GM12878 (cell line): ENCODE measurements around the gene SCNM1. TPM values are rescaled to one million over a fixed set of nuclear protein-coding genes. Genes with fewer than 3 reads are reported as not detected.

ENCODE experiments used
- ATAC-seq: fragments of 200-7000 bp; cut with Tn5 transposase; 3 replicates; pipeline ENCODE4 v1.9.1; 2020; ENCODE audit warnings: mild to moderate bottlenecking, moderate library complexity
- BruUV-seq: library from RNA; stranded (reverse); fragments of 400-500 nt; replicated peaks from 2 replicates; lab custom pipeline; 2021; lab: Mats Ljungman, UMichigan
- CTCF ChIA-PET: fragments of 300-600 bp; sonication (Branson Sonifier 250); formaldehyde crosslinking; extraction: SDS; loops from one replicate; lab custom pipeline; 2021; ENCODE audit warnings: inconsistent platforms; lab: Yijun Ruan, JAX
- POLR2A ChIA-PET: fragments of 350-600 bp; formaldehyde crosslinking; extraction: SDS; loops from one replicate; lab custom pipeline; 2021; ENCODE audit warnings: inconsistent platforms; lab: Charles Lee
- RAD21 ChIA-PET: fragments of 300-600 bp; sonication (Branson Sonifier 250); formaldehyde crosslinking; loops from one replicate; lab custom pipeline; 2023; ENCODE audit warnings: antibody characterized with exemption; ENCODE audit not compliant: unreplicated experiment; lab: Charles Lee
- SMC1A ChIA-PET: fragments of 300-600 bp; sonication (Branson Sonifier 250); formaldehyde crosslinking; loops from one replicate; lab custom pipeline; 2023; ENCODE audit not compliant: unreplicated experiment, uncharacterized antibody; lab: Charles Lee
- DNase-seq: peaks from one replicate; pipeline ENCODE4 v3.0.0-alpha.2; 2011; ENCODE audit warnings: low read depth, low spot score
- FAIRE-seq: peaks from 3 replicates; lab custom pipeline; 2011; peaks lifted over from hg19 to GRCh38; lab: Jason Lieb, UNC
- H2AFZ ChIP-seq: 2 replicates; pipeline ENCODE4 v1.6.0; 2011; ENCODE audit warnings: low read depth, low read length, control low read depth; ENCODE audit not compliant: control insufficient read depth
- H3K27ac ChIP-seq: 2 replicates; pipeline ENCODE4 v1.5.1; 2011; ENCODE audit warnings: control low read depth; ENCODE audit not compliant: control insufficient read depth, insufficient read depth
- H3K27me3 ChIP-seq, 2 experiments: replicated peaks in 1 of 2; 2 replicates each; pipeline versions ENCODE4 v1.6.0 to v1.6.1; 2011; ENCODE audit warnings: low read length in 1 of 2; ENCODE audit not compliant: control insufficient read depth in 2 of 2, insufficient read depth in 2 of 2
- H3K36me3 ChIP-seq, 2 experiments: 2 replicates each; pipeline ENCODE4 v1.5.1; 2011; ENCODE audit warnings: low read length in 1 of 2; ENCODE audit not compliant: control insufficient read depth in 2 of 2, insufficient read depth in 2 of 2
- H3K4me1 ChIP-seq: 2 replicates; pipeline ENCODE4 v1.6.1; 2011; ENCODE audit warnings: mild to moderate bottlenecking, low read length, moderate library complexity, mixed read lengths; ENCODE audit not compliant: control insufficient read depth, insufficient read depth
- H3K4me2 ChIP-seq: 2 replicates; pipeline ENCODE4 v1.6.0; 2011; ENCODE audit warnings: control low read depth; ENCODE audit not compliant: control insufficient read depth, insufficient read depth
- H3K4me3 ChIP-seq: fragments of 200-600 bp; sonication (generic); 2 replicates; pipeline ENCODE4 v1.5.1; 2016
- H3K79me2 ChIP-seq: 2 replicates; pipeline ENCODE4 v1.6.0; 2011; ENCODE audit warnings: low read length; ENCODE audit not compliant: control insufficient read depth, insufficient read depth
- H3K9ac ChIP-seq: 2 replicates; pipeline ENCODE4 v1.8.0; 2011; ENCODE audit warnings: low read length, control low read depth, mixed read lengths; ENCODE audit not compliant: control insufficient read depth, insufficient read depth
- H3K9me3 ChIP-seq: replicated peaks from 3 replicates; pipeline ENCODE4 v1.5.1; 2011; ENCODE audit warnings: mild to moderate bottlenecking, low read length; ENCODE audit not compliant: control insufficient read depth, insufficient read depth
- H4K20me1 ChIP-seq: 2 replicates; pipeline ENCODE4 v1.6.0; 2011; ENCODE audit not compliant: control insufficient read depth, insufficient read depth
- CHD2 ChIP-seq: IDR thresholded peaks from 2 replicates; pipeline ENCODE4 v1.6.1; 2011; ENCODE audit warnings: low read depth, low read length, improper control_type of control experiment, borderline replicate concordance
- CREM ChIP-seq: IDR thresholded peaks from 2 replicates; pipeline ENCODE4 v1.6.1; 2014; ENCODE audit warnings: antibody characterized with exemption, low read depth
- HDAC2 ChIP-seq: fragments of 200-600 bp; sonication (generic); IDR thresholded peaks from 2 replicates; pipeline ENCODE4 v1.6.1; 2017
- RBBP5 ChIP-seq: fragments of 200-600 bp; sonication (generic); conservative IDR thresholded peaks from 2 replicates; pipeline ENCODE4 v1.6.1; 2016
- SMC3 ChIP-seq: IDR thresholded peaks from 2 replicates; pipeline ENCODE4 v1.6.1; 2011; ENCODE audit warnings: low read length, improper control_type of control experiment, borderline replicate concordance
- SUPT20H ChIP-seq: IDR thresholded peaks from 2 replicates; pipeline ENCODE4 v1.6.1; 2011; ENCODE audit warnings: low read depth, mild to moderate bottlenecking, low read length, moderate library complexity, borderline replicate concordance; ENCODE audit not compliant: control insufficient read depth
- TARDBP ChIP-seq: IDR thresholded peaks from 2 replicates; pipeline ENCODE4 v1.6.1; 2016; ENCODE audit warnings: borderline replicate concordance
- ZNF274 ChIP-seq: IDR thresholded peaks from one replicate; pipeline ENCODE4 v1.8.0; 2011; ENCODE audit not compliant: insufficient read length, insufficient read depth
- WGBS: methylation state at CpG from one replicate; pipeline ENCODE4 v1.1.6; 2016; ENCODE audit warnings: low lambda C conversion rate; ENCODE audit not compliant: insufficient replicate concordance, insufficient coverage; ENCODE audit errors: missing lambda C conversion rate; 5-methylcytosine and 5-hydroxymethylcytosine counted together
- in situ Hi-C: fragments of 300-500 bp; cut with MboI; formaldehyde crosslinking; loops from 9 replicates; pipeline ENCODE4 v1.14.3; 2018; ENCODE audit warnings: mixed read lengths
- intact Hi-C: fragments of 100-400 bp; cut with micrococcal nuclease; formaldehyde crosslinking; loops from one replicate; pipeline ENCODE4 v1.14.2; 2022; ENCODE audit not compliant: unreplicated experiment
- polyA plus RNA-seq, 11 experiments: library from polyadenylated mRNA; depleted of rRNA in 4 of 11; unstranded in 6 of 11; stranded (reverse) in 5 of 11; fragments of >200 nt; fragmentation: Nextera tagmentation in 4 of 11; fragmentation: Illumina TruSeq in 1 of 11; extraction: Ambion mirVana in 4 of 11; extraction: Trizol in 1 of 11; gene quantifications; 1 replicate in 1 of 11; 2 replicates in 10 of 11; pipeline versions ENCODE4 v1.2.1 to v1.2.3, GENCODE V29; 2011 to 2016; ENCODE audit warnings: inconsistent platforms in 2 of 11, missing spikeins in 2 of 11, low read depth in 1 of 11
- total RNA-seq, 4 experiments: library from RNA; depleted of rRNA in 3 of 4; stranded (reverse); fragments of >200 nt in 3 of 4; fragmentation: Illumina TruSeq in 1 of 4; extraction: Trizol in 1 of 4; gene quantifications; 2 replicates each; pipeline versions ENCODE4 v1.2.1 to v1.2.3, GENCODE V29; 2013 to 2021
- TF ChIP-seq, protein P1 (sequence below), 3 experiments: IDR thresholded peaks in 2 of 3; conservative IDR thresholded peaks in 1 of 3; 2 replicates each; pipeline ENCODE4 v1.5.1; 2011; ENCODE audit warnings: low read depth in 3 of 3, low read length in 3 of 3, mild to moderate bottlenecking in 3 of 3, control low read depth in 2 of 3, moderate library complexity in 2 of 3, inconsistent platforms in 1 of 3, mixed read lengths in 1 of 3; ENCODE audit not compliant: control insufficient read depth in 2 of 3, insufficient read depth in 1 of 3; ENCODE audit errors: extremely low read depth in 1 of 3
- TF ChIP-seq, protein P2 (sequence below): fragments of 450-650 bp; formaldehyde crosslinking; IDR thresholded peaks from 2 replicates; pipeline ENCODE4 v1.5.0; 2022; ENCODE audit warnings: mild to moderate bottlenecking, missing genetic modification characterization

Gene SCNM1
- total and polyA plus RNA-seq, 10 of the 15 experiments (the other 5 are each of a cell fraction or from before 2014, with no cell fraction given): 25.8 to 207 (median 76.9) TPM

DNA sequence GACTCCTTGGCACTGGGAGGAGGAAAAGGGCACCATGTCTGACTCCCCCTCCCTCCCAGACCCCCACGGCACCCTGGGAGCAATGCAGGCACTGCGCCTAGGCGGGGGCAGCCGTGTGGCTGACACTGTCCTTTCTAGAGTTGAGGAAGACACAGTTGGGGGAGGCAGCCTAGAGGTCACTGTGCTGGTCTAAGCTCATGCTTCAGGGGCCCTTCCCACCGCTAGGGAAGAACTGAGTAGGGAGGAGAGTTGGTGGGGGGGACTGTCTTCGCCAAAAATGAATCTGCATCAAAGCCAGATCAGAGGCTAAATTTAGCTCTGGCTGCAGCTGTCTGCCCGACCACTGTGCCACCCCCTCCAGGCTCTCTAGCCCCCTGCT lies 22.9 kb upstream of the SCNM1 start:
- ATAC-seq (no peak), DNase-seq (no peak), FAIRE-seq (no peak)
- Histone ChIP-seq H3K36me3 (no peaks in the 10 kb centered on the region), H2AFZ (no peak overlapping the region), H3K27ac (no peak overlapping the region), H3K9ac (no peak overlapping the region), H3K27me3 (peaks cover 0 to 8% of the 10 kb centered on the region in 2 experiments), H3K9me3 (no peaks in the 10 kb centered on the region), H4K20me1 (no peaks in the 10 kb centered on the region; the same call in 1 of the 2 replicates), H3K4me3 (no peak overlapping the region), H3K4me2 (no peak overlapping the region), H3K4me1 (no peaks in the 10 kb centered on the region; the same call in 1 of the 2 replicates), H3K79me2 (no peaks in the 10 kb centered on the region)
- CTCF ChIA-PET: interaction anchor here (0.6 to 3.2 kb wide), 3 partner anchors 11 to 97 kb away, joined by 4 to 16 read pairs (median 6); no protein-coding TSS in a partner anchor
- WGBS: 31% methylated on average over 7 of the region's 7 CpGs
- in situ Hi-C loops (no loop called here), intact Hi-C loops (no loop called here)
- no TSS peak for BruUV-seq
- RAD21 ChIA-PET: interaction anchor here (2.7 kb wide), 1 partner anchor 12 kb away, joined by 13 read pairs; no protein-coding TSS in a partner anchor
- SMC1A ChIA-PET: interaction anchor here (1.3 kb wide), 1 partner anchor 43 kb away, joined by 3 read pairs; no protein-coding TSS in a partner anchor
- POLR2A ChIA-PET: interaction anchor here (0.6 kb wide), 1 partner anchor 52 kb away, joined by 4 read pairs; no protein-coding TSS in a partner anchor
- TF ChIP-seq, protein P1, sequence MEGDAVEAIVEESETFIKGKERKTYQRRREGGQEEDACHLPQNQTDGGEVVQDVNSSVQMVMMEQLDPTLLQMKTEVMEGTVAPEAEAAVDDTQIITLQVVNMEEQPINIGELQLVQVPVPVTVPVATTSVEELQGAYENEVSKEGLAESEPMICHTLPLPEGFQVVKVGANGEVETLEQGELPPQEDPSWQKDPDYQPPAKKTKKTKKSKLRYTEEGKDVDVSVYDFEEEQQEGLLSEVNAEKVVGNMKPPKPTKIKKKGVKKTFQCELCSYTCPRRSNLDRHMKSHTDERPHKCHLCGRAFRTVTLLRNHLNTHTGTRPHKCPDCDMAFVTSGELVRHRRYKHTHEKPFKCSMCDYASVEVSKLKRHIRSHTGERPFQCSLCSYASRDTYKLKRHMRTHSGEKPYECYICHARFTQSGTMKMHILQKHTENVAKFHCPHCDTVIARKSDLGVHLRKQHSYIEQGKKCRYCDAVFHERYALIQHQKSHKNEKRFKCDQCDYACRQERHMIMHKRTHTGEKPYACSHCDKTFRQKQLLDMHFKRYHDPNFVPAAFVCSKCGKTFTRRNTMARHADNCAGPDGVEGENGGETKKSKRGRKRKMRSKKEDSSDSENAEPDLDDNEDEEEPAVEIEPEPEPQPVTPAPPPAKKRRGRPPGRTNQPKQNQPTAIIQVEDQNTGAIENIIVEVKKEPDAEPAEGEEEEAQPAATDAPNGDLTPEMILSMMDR (IDR thresholded peaks at IDR 0.05 in 2 of 3, conservative IDR thresholded peaks at IDR 0.05 in 1 of 3; ENCODE audit: control insufficient read depth in 2 of 3, extremely low read depth in 1 of 3, insufficient read depth in 1 of 3, low read depth in 3 of 3, low read length in 3 of 3): no peak

DNA sequence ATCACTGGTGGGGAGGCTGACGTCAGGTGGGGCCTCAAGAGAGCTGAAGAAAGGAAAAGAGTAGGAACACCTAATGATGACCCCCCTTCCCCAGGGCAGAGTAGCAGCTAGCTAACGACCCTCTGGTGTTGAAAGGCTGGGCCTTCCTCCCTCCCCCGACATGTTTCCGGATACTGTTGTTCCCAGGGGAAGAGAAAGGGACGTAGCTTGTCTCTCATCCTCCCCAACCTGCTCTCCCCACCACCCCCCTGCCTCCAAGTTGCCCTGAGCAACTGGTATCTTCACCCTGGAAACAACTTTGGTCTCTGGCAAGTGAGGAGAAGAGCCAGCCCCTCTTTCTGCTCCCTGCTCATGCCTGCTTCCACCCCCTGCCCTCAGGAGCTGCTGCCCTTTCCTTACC lies 22.0 kb upstream of the SCNM1 start:
- in situ Hi-C loops: no loop called here

More for the DNA sequence above, 22.0 kb upstream of the SCNM1 start:
- FAIRE-seq (no peak), DNase-seq (no peak), ATAC-seq (no peak)
- Histone ChIP-seq H3K27me3 (peaks cover 0 to 8% of the 10 kb centered on the region in 2 experiments), H3K27ac (no peak overlapping the region), H2AFZ (no peak overlapping the region), H3K4me1 (no peaks in the 10 kb centered on the region; the same call in 1 of the 2 replicates), H3K9ac (no peak overlapping the region), H3K4me3 (no peak overlapping the region), H3K9me3 (no peaks in the 10 kb centered on the region), H3K36me3 (no peaks in the 10 kb centered on the region), H3K4me2 (no peak overlapping the region), H4K20me1 (no peaks in the 10 kb centered on the region; the same call in 1 of the 2 replicates)
- BruUV-seq: no TSS peak
- CTCF ChIA-PET: interaction anchor here (1.3 to 3.2 kb wide), 2 partner anchors 11 to 44 kb away, joined by 6 to 16 read pairs; no protein-coding TSS in a partner anchor
- intact Hi-C loops: no loop called here
- SMC1A ChIA-PET: interaction anchor here (0.8 kb wide), 1 partner anchor 44 kb away, joined by 3 read pairs; no protein-coding TSS in a partner anchor
- 0% methylated on average over 5 of the region's 5 CpGs for WGBS
- POLR2A ChIA-PET: interaction anchor here (0.6 to 0.8 kb wide), 3 partner anchors 65 to 164 kb away, joined by 5 to 8 read pairs (median 6); no protein-coding TSS in a partner anchor
- TF ChIP-seq HDAC2 (no peak), SUPT20H (no peak), CHD2 (no peak), SMC3 (no peak), CREM (no peak), ZNF274 (no peak), TARDBP (no peak), RBBP5 (no peak)
- TF ChIP-seq, protein P2, sequence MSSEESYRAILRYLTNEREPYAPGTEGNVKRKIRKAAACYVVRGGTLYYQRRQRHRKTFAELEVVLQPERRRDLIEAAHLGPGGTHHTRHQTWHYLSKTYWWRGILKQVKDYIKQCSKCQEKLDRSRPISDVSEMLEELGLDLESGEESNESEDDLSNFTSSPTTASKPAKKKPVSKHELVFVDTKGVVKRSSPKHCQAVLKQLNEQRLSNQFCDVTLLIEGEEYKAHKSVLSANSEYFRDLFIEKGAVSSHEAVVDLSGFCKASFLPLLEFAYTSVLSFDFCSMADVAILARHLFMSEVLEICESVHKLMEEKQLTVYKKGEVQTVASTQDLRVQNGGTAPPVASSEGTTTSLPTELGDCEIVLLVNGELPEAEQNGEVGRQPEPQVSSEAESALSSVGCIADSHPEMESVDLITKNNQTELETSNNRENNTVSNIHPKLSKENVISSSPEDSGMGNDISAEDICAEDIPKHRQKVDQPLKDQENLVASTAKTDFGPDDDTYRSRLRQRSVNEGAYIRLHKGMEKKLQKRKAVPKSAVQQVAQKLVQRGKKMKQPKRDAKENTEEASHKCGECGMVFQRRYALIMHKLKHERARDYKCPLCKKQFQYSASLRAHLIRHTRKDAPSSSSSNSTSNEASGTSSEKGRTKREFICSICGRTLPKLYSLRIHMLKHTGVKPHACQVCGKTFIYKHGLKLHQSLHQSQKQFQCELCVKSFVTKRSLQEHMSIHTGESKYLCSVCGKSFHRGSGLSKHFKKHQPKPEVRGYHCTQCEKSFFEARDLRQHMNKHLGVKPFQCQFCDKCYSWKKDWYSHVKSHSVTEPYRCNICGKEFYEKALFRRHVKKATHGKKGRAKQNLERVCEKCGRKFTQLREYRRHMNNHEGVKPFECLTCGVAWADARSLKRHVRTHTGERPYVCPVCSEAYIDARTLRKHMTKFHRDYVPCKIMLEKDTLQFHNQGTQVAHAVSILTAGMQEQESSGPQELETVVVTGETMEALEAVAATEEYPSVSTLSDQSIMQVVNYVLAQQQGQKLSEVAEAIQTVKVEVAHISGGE (CRISPR knock-in tag): no peak
- TF ChIP-seq, all 136 proteins: peak for 0
- RAD21 ChIA-PET: interaction anchor here (2.7 kb wide), 1 partner anchor 11 kb away, joined by 13 read pairs; no protein-coding TSS in a partner anchor
- no peaks in the 10 kb centered on the region for H3K79me2 ChIP-seq
